Measurements from ENCODE around the gene CEP83. TPM values are rescaled to one million over a fixed set of nuclear protein-coding genes. Genes with fewer than 3 reads are reported as not detected.
"Not testable (repeated sequence)": the region's sequence is repeated elsewhere in the genome, so short reads cannot be mapped to it uniquely, and the experiment has no call there.

The CEP83 gene
- total and polyA plus RNA-seq, 8 donors = 11.9 to 46.1 (median 38.8) TPM

GRCh38 chr12:94320109-94320508 is 139.6 kb downstream of the CEP83 start:
- intact Hi-C loops (cut with DNase I) = no loop called here
- Histone ChIP-seq H3K4me3 (no peak overlapping the region), H3K9me3 (peaks cover 0 to 37% of the 10 kb centered on the region in 2 donors), H3K36me3 (peaks cover 0 to 32% of the 10 kb centered on the region in 2 donors), H3K27ac (no peak overlapping the region), H3K27me3 (no peaks in the 10 kb centered on the region), H3K4me1 (no peaks in the 10 kb centered on the region)
- ATAC-seq (no peak), DNase-seq (no peak)
- no peak for TF ChIP-seq CTCF (IDR thresholded peaks at IDR 0.05)

- no peak overlapping the region for H3K27ac ChIP-seq
- TF ChIP-seq CTCF (IDR thresholded peaks at IDR 0.05) = no peak
- no peak overlapping the region for H3K4me3 ChIP-seq
- no peaks in the 10 kb centered on the region for H3K4me1 ChIP-seq
- no peak for DNase-seq
- peaks cover 0 to 27% of the 10 kb centered on the region in 2 donors for H3K36me3 ChIP-seq
- intact Hi-C loops (cut with DNase I) = no loop called here
- H3K9me3 ChIP-seq = peaks cover 0 to 37% of the 10 kb centered on the region in 2 donors
- no peaks in the 10 kb centered on the region for H3K27me3 ChIP-seq
- ATAC-seq = no peak
Measured at GRCh38 chr12:94318181-94318580, 141.5 kb downstream of the CEP83 start.

GRCh38 chr12:94316600-94316999 is 143.1 kb downstream of the CEP83 start:
- ATAC-seq; H3K27me3 ChIP-seq; intact Hi-C loops (cut with DNase I): not testable (repeated sequence)

GRCh38 chr12:94312378-94312777 is 147.3 kb downstream of the CEP83 start:
- Histone ChIP-seq H3K4me3 (no peak overlapping the region), H3K27me3 (no peaks in the 10 kb centered on the region), H3K4me1 (no peaks in the 10 kb centered on the region), H3K36me3 (peaks cover 0 to 11% of the 10 kb centered on the region in 2 donors), H3K9me3 (peaks cover 0 to 5% of the 10 kb centered on the region in 2 donors), H3K27ac (no peak overlapping the region)
- intact Hi-C loops (cut with DNase I) = no loop called here
- TF ChIP-seq CTCF (IDR thresholded peaks at IDR 0.05) = no peak
- ATAC-seq (no peak), DNase-seq (no peak)

More at GRCh38 chr12:94316600-94316999, 143.1 kb downstream of the CEP83 start:
- H3K36me3 ChIP-seq = peaks cover 0 to 13% of the 10 kb centered on the region in 2 donors
- DNase-seq, H3K4me1 ChIP-seq, H3K4me3 ChIP-seq, H3K27ac ChIP-seq: not testable (repeated sequence)
- peaks cover 0 to 34% of the 10 kb centered on the region in 2 donors for H3K9me3 ChIP-seq

DNA sequence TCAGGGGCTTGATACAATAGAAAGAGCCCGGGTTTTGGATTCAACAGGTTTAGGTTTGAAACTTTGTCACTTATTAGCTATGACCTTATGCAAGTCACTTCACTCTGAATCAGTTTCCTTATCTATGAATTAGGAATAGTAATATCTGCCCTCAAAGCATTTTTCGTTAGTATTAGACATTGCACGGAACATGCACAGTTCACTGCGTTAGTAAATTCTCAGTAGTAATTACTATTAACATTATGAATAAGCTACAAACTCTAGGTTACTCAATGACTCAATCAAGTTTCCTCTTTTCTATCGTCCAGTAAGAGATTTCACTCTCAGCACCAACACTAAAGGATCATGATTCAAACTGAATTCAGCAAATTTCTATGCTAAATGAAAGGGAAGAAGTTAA is 150.3 kb downstream of the CEP83 start:
- Histone ChIP-seq H3K27ac (no peak overlapping the region), H3K4me1 (peaks cover 4 to 11% of the 10 kb centered on the region in 2 donors), H3K9me3 (no peaks in the 10 kb centered on the region), H3K27me3 (no peaks in the 10 kb centered on the region), H3K36me3 (peaks cover 0 to 40% of the 10 kb centered on the region in 2 donors), H3K4me3 (no peak overlapping the region)
- intact Hi-C loops (cut with DNase I) = no loop called here
- no peak for TF ChIP-seq CTCF (IDR thresholded peaks at IDR 0.05)
- DNase-seq (no peak), ATAC-seq (no peak)

DNA sequence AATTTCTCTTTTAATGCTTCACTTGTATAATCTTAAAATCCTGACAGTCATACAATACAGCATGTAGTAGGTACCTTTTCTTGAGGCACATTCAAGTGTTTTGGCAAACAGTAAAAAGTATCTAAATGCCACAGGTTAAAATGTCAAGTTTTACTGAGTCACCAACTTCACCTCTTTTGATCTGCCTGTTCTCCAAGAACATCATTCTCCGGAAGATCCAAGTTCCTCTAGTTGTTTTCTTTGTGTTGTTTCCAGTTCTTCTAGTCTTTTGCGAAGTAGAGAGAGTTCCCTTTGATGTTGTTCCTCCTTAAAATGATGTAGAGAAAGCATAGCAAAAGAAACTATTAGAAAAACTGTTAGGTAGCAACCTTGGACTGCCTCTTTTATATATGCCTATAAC is 151.1 kb downstream of the CEP83 start:
- intact Hi-C loops (cut with DNase I) = no loop called here
- H3K4me1 ChIP-seq = peaks cover 4 to 14% of the 10 kb centered on the region in 2 donors
- no peak for TF ChIP-seq CTCF (IDR thresholded peaks at IDR 0.05)
- no peaks in the 10 kb centered on the region for H3K27me3 ChIP-seq
- no peak for DNase-seq
- no peak overlapping the region for H3K27ac ChIP-seq
- H3K36me3 ChIP-seq = peaks cover 0 to 48% of the 10 kb centered on the region in 2 donors
- H3K9me3 ChIP-seq = no peaks in the 10 kb centered on the region
- ATAC-seq = peak; percentile 52
- no peak overlapping the region for H3K4me3 ChIP-seq

Data from left lung (tissue), 10 donors.